GM12891 (cell line): ENCODE data around the gene PSMD8.

Experiments used
- POLR2A ChIP-seq: IDR thresholded peaks from 2 replicates; pipeline ENCODE4 v1.6.1; 2011; ENCODE audit warnings: low read depth, low read length, control low read depth
- POLR2AphosphoS5 ChIP-seq: IDR thresholded peaks from 2 replicates; pipeline ENCODE4 v1.6.1; 2011; ENCODE audit warnings: low read depth, low read length, control low read depth
- SPI1 ChIP-seq: IDR thresholded peaks from 2 replicates; pipeline ENCODE4 v1.6.1; 2011; ENCODE audit warnings: low read depth, low read length, control low read depth
- TAF1 ChIP-seq: IDR thresholded peaks from 2 replicates; pipeline ENCODE4 v1.6.1; 2011; ENCODE audit warnings: low read depth, low read length, control low read depth

DNA sequence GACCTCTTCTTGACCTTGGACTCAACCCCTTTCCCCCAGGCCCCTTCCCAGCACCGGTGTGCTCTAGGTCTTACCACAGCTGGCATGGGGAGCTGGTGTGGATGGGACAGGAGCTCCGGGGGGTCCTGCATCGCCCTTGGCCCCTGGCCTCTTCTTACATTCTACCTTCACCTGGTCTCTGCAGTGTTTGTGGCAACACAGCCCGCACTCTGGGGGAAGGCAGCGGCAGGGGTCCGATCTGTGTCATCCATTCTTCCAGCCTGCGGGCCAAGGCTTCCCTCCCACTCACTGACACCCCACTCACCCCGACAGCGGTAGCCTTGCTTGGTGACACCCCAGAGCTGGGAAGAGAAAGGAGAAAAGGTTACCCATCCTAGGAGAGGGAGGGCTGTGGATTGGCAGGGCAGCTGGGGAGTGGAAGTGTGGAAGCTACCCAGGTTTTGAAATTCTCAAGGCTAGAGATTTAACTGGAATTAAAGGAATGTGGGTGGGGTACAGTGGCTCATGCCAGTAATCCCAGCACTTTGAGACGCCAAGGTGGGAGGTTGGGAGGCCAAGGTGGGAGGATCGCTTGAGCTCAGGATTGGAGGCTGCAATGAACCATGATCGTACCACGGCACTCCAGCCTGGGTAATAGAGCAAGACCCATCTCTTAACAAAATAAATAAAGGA is 36.8 kb downstream of the PSMD8 start:
- no peak for TF ChIP-seq POLR2AphosphoS5
- TF ChIP-seq POLR2A: no peak
- no peak for TF ChIP-seq SPI1
- TF ChIP-seq TAF1: no peak
